Stimulated activated CD4-positive, alpha-beta T cell treated with anti-CD3 and anti-CD28 coated beads, Interleukin-4, amount 100 ng/mL, for 4 hours (primary cell): ENCODE results near the gene IL18RAP.

Source experiments
- DNase-seq, 2 experiments: peaks; one replicate each; pipeline ENCODE4 v3.0.0-alpha.2; 2020

Gene IL18RAP

GRCh38 chr2:102424754-102425153, 1.8 kb downstream of the IL18RAP start:
- DNase-seq, result no peak

- DNase-seq, result no peak
Observed at GRCh38 chr2:102425441-102426132, 2.6 kb downstream of the IL18RAP start.

GRCh38 chr2:102427249-102427648, 4.3 kb downstream of the IL18RAP start:
- no peak for DNase-seq

- no peak for DNase-seq
Observed at GRCh38 chr2:102428573-102428972, 5.6 kb downstream of the IL18RAP start.

GRCh38 chr2:102432386-102432785, 9.4 kb downstream of the IL18RAP start:
- no peak for DNase-seq

GRCh38 chr2:102433973-102434654, 11.2 kb downstream of the IL18RAP start:
- no peak for DNase-seq

- no peak for DNase-seq
Observed at GRCh38 chr2:102434655-102435381, 11.9 kb downstream of the IL18RAP start.

- DNase-seq, result no peak
Observed at GRCh38 chr2:102435741-102436140, 12.8 kb downstream of the IL18RAP start.

- no peak for DNase-seq
Observed at GRCh38 chr2:102436323-102436722, 13.4 kb downstream of the IL18RAP start.

GRCh38 chr2:102437122-102437521, 14.2 kb downstream of the IL18RAP start:
- DNase-seq, result no peak

GRCh38 chr2:102438111-102438510, 15.2 kb downstream of the IL18RAP start:
- DNase-seq, result no peak

- no peak for DNase-seq
Observed at GRCh38 chr2:102438578-102438977, 15.6 kb downstream of the IL18RAP start.

- no peak for DNase-seq
Observed at GRCh38 chr2:102439065-102439695, 16.2 kb downstream of the IL18RAP start.

GRCh38 chr2:102442967-102443828, 20.2 kb downstream of the IL18RAP start:
- DNase-seq, result peak; percentile 12 to 55

GRCh38 chr2:102444233-102444632, 21.3 kb downstream of the IL18RAP start:
- no peak for DNase-seq

- DNase-seq, result no peak
Observed at GRCh38 chr2:102446936-102447335, 24.0 kb downstream of the IL18RAP start.

- peak; percentile 56 to 61 for DNase-seq
Observed at GRCh38 chr2:102449370-102449974, 26.5 kb downstream of the IL18RAP start.

GRCh38 chr2:102451968-102452367, 29.0 kb downstream of the IL18RAP start:
- DNase-seq, result no peak

GRCh38 chr2:102453501-102453900, 30.5 kb downstream of the IL18RAP start:
- DNase-seq, result no peak

GRCh38 chr2:102455061-102455670, 32.2 kb downstream of the IL18RAP start:
- no peak for DNase-seq

- no peak for DNase-seq
Observed at GRCh38 chr2:102460467-102460866, 37.5 kb downstream of the IL18RAP start.

- no peak for DNase-seq
Observed at GRCh38 chr2:102461188-102461587, 38.2 kb downstream of the IL18RAP start.
